ENCODE data around the gene CCDC18.

DNA sequence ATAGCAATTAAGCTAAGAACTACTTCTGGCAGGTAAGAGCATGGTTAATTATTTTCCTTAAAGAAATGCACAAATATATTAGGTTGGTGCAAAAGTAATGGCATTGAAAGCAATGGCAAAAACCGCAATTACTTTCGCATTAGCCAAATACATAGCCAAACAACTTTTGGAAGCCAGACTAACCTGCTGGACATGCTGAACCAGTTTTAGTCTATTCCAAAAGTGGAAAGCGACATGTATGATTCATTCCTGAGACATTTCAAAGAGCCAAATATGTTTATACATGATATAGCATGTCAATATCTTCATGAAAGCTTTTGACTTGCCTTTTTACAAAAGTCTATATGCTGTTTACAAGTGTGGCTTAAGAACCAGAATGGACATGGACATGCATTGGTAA lies 141.8 kb downstream of the CCDC18 start:
- TF ChIP-seq, protein P1, sequence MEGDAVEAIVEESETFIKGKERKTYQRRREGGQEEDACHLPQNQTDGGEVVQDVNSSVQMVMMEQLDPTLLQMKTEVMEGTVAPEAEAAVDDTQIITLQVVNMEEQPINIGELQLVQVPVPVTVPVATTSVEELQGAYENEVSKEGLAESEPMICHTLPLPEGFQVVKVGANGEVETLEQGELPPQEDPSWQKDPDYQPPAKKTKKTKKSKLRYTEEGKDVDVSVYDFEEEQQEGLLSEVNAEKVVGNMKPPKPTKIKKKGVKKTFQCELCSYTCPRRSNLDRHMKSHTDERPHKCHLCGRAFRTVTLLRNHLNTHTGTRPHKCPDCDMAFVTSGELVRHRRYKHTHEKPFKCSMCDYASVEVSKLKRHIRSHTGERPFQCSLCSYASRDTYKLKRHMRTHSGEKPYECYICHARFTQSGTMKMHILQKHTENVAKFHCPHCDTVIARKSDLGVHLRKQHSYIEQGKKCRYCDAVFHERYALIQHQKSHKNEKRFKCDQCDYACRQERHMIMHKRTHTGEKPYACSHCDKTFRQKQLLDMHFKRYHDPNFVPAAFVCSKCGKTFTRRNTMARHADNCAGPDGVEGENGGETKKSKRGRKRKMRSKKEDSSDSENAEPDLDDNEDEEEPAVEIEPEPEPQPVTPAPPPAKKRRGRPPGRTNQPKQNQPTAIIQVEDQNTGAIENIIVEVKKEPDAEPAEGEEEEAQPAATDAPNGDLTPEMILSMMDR (IDR thresholded peaks at IDR 0.05; ENCODE audit: insufficient read depth, low read depth, low read length): no peak
- TF ChIP-seq EZH2 (IDR thresholded peaks at IDR 0.05; ENCODE audit: insufficient read depth, low read length): no peak

Measured in astrocyte (in vitro differentiated cells and primary cell).